Tibial nerve (tissue), 4 donors: Measurements from ENCODE around the gene NPFFR1.

Source experiments
- CTCF ChIP-seq, 5 experiments: fragments of 200-600 bp in 3 of 5; fragments of 450-650 bp in 2 of 5; sonication (generic) in 3 of 5; IDR thresholded peaks; one replicate each; pipeline ENCODE4 v1.5.1; 2016 to 2019; ENCODE audit warnings: antibody characterized with exemption in 5 of 5, mild to moderate bottlenecking in 3 of 5, moderate library complexity in 2 of 5
- EP300 ChIP-seq, 2 donors: sonication (generic); formaldehyde crosslinking; IDR thresholded peaks; one replicate each; pipeline ENCODE4 v1.6.1; 2017; ENCODE audit warnings: antibody characterized with exemption in 2 of 2, mild to moderate bottlenecking in 1 of 2
- POLR2A ChIP-seq, 2 donors: fragments of 450-650 bp; IDR thresholded peaks; one replicate each; pipeline ENCODE4 v1.6.1; 2017; ENCODE audit warnings: antibody characterized with exemption in 2 of 2, mild to moderate bottlenecking in 2 of 2, moderate library complexity in 2 of 2

- TF ChIP-seq CTCF (IDR thresholded peaks at IDR 0.05) (no peak), POLR2A (IDR thresholded peaks at IDR 0.05) (no peak), EP300 (IDR thresholded peaks at IDR 0.05) (no peak)
These were observed 36.9 kb upstream of the NPFFR1 start for GRCh38 chr10:70320751-70321150.
